VCaP (cell line): ENCODE measurements around the gene MORN1.

Source experiments
- H3K27ac ChIP-seq: fragments of 450-650 bp; 2 replicates; pipeline ENCODE4 v1.5.1; 2017
- CTCF ChIP-seq: fragments of 450-650 bp; conservative IDR thresholded peaks from 2 replicates; pipeline ENCODE4 v1.5.1; 2017; ENCODE audit warnings: mild to moderate bottlenecking, moderate library complexity

Gene MORN1

GRCh38 chr1:2326524-2326923 is 64.8 kb downstream of the MORN1 start:
- no peak overlapping the region for H3K27ac ChIP-seq
- TF ChIP-seq CTCF: no peak

- no peak for TF ChIP-seq CTCF
- no peak overlapping the region for H3K27ac ChIP-seq
Measured at GRCh38 chr1:2324553-2325366, 66.6 kb downstream of the MORN1 start.

DNA sequence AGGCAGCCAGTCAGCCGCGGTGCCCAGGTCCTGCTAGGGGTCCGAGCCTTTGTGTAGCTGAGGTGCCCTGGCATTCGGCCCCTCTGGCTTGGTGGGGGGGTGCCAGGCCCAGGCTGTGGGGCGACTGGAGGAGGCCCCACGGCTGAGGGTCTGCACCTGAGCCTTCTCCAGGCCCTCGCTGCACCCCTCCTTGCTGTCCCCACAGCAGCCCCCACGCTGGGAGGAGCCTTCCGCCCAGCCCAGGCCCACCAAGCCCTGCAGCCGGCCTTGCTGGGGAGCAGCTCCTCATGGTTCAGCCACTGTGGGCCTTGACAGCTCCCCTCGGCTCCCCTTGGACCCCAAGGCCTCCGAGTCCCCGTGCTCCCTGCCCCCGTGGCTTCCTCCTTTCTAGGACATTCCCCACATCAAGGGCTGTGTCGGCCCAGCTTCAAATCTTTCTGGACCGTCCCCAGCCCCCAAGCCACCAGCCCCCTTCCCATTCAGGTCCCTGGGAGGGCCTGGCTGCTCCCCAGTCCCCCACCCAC is 67.8 kb downstream of the MORN1 start:
- no peak for TF ChIP-seq CTCF
- no peak overlapping the region for H3K27ac ChIP-seq

- no peak for TF ChIP-seq CTCF
- no peak overlapping the region for H3K27ac ChIP-seq
Measured at GRCh38 chr1:2322581-2323211, 68.7 kb downstream of the MORN1 start.

GRCh38 chr1:2322065-2322571 is 69.2 kb downstream of the MORN1 start:
- TF ChIP-seq CTCF: no peak

GRCh38 chr1:2320760-2321667 is 70.3 kb downstream of the MORN1 start:
- H3K27ac ChIP-seq: no peak overlapping the region
- no peak for TF ChIP-seq CTCF

More at GRCh38 chr1:2322065-2322571, 69.2 kb downstream of the MORN1 start:
- no peak overlapping the region for H3K27ac ChIP-seq

- TF ChIP-seq CTCF: no peak
- no peak overlapping the region for H3K27ac ChIP-seq
Measured at GRCh38 chr1:2320006-2320405, 71.3 kb downstream of the MORN1 start.
